ENCODE measurements around the gene PRSS56. TPM values are rescaled to one million over a fixed set of nuclear protein-coding genes. Genes with fewer than 3 reads are reported as not detected.

The PRSS56 gene
- polyA plus RNA-seq, 1 donor (not counting 4 experiments of a cell fraction or from before 2014, with no cell fraction given): not detected

DNA sequence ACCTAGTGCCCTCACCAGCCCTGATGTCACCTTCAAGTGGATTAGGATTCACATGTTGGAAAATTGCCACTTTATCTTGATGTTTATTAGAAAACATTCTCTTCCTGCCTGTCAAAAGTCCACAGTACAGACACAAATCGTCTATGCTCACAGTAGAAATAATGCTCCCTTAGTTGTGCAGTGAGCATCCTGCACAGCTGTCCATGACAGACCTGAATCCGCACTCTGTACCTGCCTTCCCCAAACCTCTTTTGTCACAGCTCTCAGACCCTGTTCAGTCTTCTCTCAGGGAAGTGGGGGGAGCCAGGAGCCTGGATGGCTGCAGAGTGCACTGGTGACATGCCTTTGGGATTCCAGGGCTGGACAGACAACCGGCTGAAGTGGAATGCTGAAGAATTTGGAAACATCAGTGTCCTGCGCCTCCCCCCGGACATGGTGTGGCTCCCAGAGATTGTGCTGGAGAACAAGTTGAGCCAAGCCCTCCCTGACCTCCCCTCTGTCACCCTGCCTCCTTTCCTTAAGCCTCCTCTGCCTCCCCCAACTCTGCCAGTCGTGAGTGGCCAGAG lies 7.8 kb downstream of the PRSS56 start:
- H2AFZ ChIP-seq (ENCODE audit: control insufficient read depth, low read length): no peak overlapping the region
- TF ChIP-seq CTCF (optimal IDR thresholded peaks at IDR 0.05 in 1 of 3, IDR thresholded peaks at IDR 0.05 in 1 of 3, conservative IDR thresholded peaks at IDR 0.05 in 1 of 3; ENCODE audit: extremely low read depth in 1 of 3, insufficient read depth in 2 of 3, low read length in 3 of 3): no peak
- no peak for TF ChIP-seq EZH2 (IDR thresholded peaks at IDR 0.05; ENCODE audit: low read length)
- dilution Hi-C loops (cut with MboI; ENCODE audit: extremely low pct_ligation_motif_present, low sequenced_read_pairs): no loop called here

DNA sequence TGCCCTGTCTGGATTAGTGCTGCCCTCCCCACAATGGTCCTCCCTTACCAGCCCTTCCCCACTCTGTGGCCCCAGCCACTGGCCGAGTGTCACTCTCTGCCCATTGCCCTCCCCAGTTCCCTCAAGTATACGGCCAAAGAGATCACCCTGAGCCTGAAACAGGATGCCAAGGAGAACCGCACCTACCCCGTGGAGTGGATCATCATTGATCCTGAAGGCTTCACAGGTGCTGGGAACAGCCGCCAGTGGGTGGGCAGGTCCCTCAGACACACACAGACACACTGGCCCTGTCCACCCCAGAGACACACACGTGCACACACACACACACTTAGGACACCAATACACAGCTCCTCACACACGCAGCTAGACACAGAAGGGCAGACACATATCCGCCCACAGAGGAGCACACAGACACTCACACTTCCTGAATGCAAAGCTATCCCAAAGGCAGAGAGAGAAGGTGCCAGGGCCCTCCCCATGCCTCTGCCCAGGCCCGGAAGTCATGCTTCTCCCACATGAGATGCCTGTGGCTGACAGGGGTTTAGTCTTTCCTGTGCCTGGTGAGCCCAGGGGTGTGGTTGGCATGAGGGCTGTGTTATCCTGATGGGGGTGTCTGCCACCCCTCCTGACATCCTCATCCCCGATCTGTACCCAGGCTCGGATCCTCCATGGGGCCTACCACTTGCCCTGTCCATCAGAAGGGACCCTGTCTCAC lies 8.7 kb downstream of the PRSS56 start:
- H3K9ac ChIP-seq (ENCODE audit: control insufficient read depth, extremely low read depth, insufficient read depth, low read length): no peak overlapping the region
- H3K9me3 ChIP-seq (ENCODE audit: control insufficient read depth, low read depth, low read length): no peaks in the 10 kb centered on the region
- FAIRE-seq (no peak), DNase-seq (ENCODE audit: low read depth, low spot score) (no peak)
- peaks cover 12% of the 10 kb centered on the region for H3K27me3 ChIP-seq (ENCODE audit: control insufficient read depth, extremely low read depth, insufficient read depth, low read length)
- H2AFZ ChIP-seq (ENCODE audit: control insufficient read depth, low read length): no peak overlapping the region
- H3K4me2 ChIP-seq (ENCODE audit: control insufficient read depth, extremely low read depth, insufficient read depth, low read depth, low read length): no peak overlapping the region
- H3K36me3 ChIP-seq (ENCODE audit: control insufficient read depth in 2 of 2, extremely low read depth in 1 of 2, insufficient read depth in 2 of 2, low read length in 2 of 2): no peaks in the 10 kb centered on the region
- TF ChIP-seq CTCF (optimal IDR thresholded peaks at IDR 0.05 in 1 of 3, IDR thresholded peaks at IDR 0.05 in 1 of 3, conservative IDR thresholded peaks at IDR 0.05 in 1 of 3; ENCODE audit: extremely low read depth in 1 of 3, insufficient read depth in 2 of 3, low read length in 3 of 3) (no peak), EZH2 (IDR thresholded peaks at IDR 0.05; ENCODE audit: low read length) (no peak)
- H4K20me1 ChIP-seq (ENCODE audit: control insufficient read depth, extremely low read depth, insufficient read depth, low read length): no peaks in the 10 kb centered on the region
- no peaks in the 10 kb centered on the region for H3K9me1 ChIP-seq (ENCODE audit: control insufficient read depth, extremely low read depth, insufficient read depth, low read length)
- H3K79me2 ChIP-seq (ENCODE audit: control insufficient read depth, insufficient read depth, low read length): no peaks in the 10 kb centered on the region
- no peak overlapping the region for H3K4me3 ChIP-seq (ENCODE audit: control insufficient read depth in 2 of 3, extremely low read depth in 1 of 3, insufficient read depth in 2 of 3, low read depth in 1 of 3, low read length in 3 of 3)
- dilution Hi-C loops (cut with MboI; ENCODE audit: extremely low pct_ligation_motif_present, low sequenced_read_pairs): no loop called here
- H3K4me1 ChIP-seq (ENCODE audit: control insufficient read depth, extremely low read depth, insufficient read depth, low read length): no peaks in the 10 kb centered on the region
- H3K27ac ChIP-seq (ENCODE audit: control insufficient read depth, insufficient read depth, low read length): no peak overlapping the region

More for the DNA sequence above, 7.8 kb downstream of the PRSS56 start:
- no peak overlapping the region for H3K9ac ChIP-seq (ENCODE audit: control insufficient read depth, extremely low read depth, insufficient read depth, low read length)
- H3K4me2 ChIP-seq (ENCODE audit: control insufficient read depth, extremely low read depth, insufficient read depth, low read depth, low read length): no peak overlapping the region
- no peak overlapping the region for H3K27ac ChIP-seq (ENCODE audit: control insufficient read depth, insufficient read depth, low read length)
- FAIRE-seq (no peak), DNase-seq (ENCODE audit: low read depth, low spot score) (no peak)
- H3K79me2 ChIP-seq (ENCODE audit: control insufficient read depth, insufficient read depth, low read length): no peaks in the 10 kb centered on the region
- no peaks in the 10 kb centered on the region for H3K36me3 ChIP-seq (ENCODE audit: control insufficient read depth in 2 of 2, extremely low read depth in 1 of 2, insufficient read depth in 2 of 2, low read length in 2 of 2)
- no peaks in the 10 kb centered on the region for H3K9me3 ChIP-seq (ENCODE audit: control insufficient read depth, low read depth, low read length)
- H3K9me1 ChIP-seq (ENCODE audit: control insufficient read depth, extremely low read depth, insufficient read depth, low read length): no peaks in the 10 kb centered on the region
- H3K27me3 ChIP-seq (ENCODE audit: control insufficient read depth, extremely low read depth, insufficient read depth, low read length): peaks cover 21% of the 10 kb centered on the region
- no peaks in the 10 kb centered on the region for H3K4me1 ChIP-seq (ENCODE audit: control insufficient read depth, extremely low read depth, insufficient read depth, low read length)
- no peaks in the 10 kb centered on the region for H4K20me1 ChIP-seq (ENCODE audit: control insufficient read depth, extremely low read depth, insufficient read depth, low read length)
- H3K4me3 ChIP-seq (ENCODE audit: control insufficient read depth in 2 of 3, extremely low read depth in 1 of 3, insufficient read depth in 2 of 3, low read depth in 1 of 3, low read length in 3 of 3): no peak overlapping the region
